ENCODE measurements around the gene CA14.

DNA sequence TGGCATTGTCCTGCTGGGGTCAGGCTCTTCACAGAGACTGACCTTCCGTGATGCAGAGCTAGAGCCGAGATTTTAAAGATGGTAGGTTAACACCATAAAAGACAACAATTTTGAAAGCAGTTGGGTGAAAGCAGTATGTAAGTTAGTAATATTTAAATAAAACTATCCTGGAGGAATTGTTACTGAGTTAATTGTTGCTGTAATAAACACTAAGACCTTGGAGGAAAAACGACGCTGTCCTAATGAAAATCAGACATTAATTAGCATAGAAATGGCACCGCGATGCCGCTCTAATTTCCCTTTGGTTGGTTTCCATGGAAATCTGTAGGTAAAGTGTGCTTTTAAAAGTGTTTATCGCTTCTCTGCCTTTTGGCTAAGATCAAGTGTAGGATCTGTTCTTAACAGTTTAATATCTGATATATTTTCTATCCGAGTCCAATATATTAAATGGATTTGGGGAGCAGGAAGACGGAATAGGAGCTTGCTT, 20.9 kb upstream of the CA14 start:
- TF ChIP-seq, protein P1, sequence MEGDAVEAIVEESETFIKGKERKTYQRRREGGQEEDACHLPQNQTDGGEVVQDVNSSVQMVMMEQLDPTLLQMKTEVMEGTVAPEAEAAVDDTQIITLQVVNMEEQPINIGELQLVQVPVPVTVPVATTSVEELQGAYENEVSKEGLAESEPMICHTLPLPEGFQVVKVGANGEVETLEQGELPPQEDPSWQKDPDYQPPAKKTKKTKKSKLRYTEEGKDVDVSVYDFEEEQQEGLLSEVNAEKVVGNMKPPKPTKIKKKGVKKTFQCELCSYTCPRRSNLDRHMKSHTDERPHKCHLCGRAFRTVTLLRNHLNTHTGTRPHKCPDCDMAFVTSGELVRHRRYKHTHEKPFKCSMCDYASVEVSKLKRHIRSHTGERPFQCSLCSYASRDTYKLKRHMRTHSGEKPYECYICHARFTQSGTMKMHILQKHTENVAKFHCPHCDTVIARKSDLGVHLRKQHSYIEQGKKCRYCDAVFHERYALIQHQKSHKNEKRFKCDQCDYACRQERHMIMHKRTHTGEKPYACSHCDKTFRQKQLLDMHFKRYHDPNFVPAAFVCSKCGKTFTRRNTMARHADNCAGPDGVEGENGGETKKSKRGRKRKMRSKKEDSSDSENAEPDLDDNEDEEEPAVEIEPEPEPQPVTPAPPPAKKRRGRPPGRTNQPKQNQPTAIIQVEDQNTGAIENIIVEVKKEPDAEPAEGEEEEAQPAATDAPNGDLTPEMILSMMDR (IDR thresholded peaks at IDR 0.05), result no peak
- TF ChIP-seq REST (IDR thresholded peaks at IDR 0.05; ENCODE audit: insufficient read depth in 1 of 2, low read depth in 2 of 2, low read length in 1 of 2) (no peak), TCF7L2 (IDR thresholded peaks at IDR 0.05; ENCODE audit: low read depth, low read length) (no peak)

Measured in Panc1 (cell line).